HepG2 (cell line): Measurements from ENCODE around the gene SPATA25. TPM values are rescaled to one million over a fixed set of nuclear protein-coding genes. Genes with fewer than 3 reads are reported as not detected.

Source experiments
- CBX5 ChIP-seq: sonication (generic); formaldehyde crosslinking; IDR thresholded peaks from 2 replicates; pipeline ENCODE4 v1.4.0; 2020; ENCODE audit warnings: missing genetic modification reagents, borderline replicate concordance
- FOXP4 ChIP-seq: sonication (generic); formaldehyde crosslinking; IDR thresholded peaks from 2 replicates; pipeline ENCODE4 v1.4.0; 2020; ENCODE audit warnings: missing genetic modification reagents
- GMEB1 ChIP-seq: sonication (generic); formaldehyde crosslinking; IDR thresholded peaks from 2 replicates; pipeline ENCODE4 v1.5.1; 2020; ENCODE audit warnings: missing genetic modification reagents, mild to moderate bottlenecking, borderline replicate concordance
- HMG20A ChIP-seq: IDR thresholded peaks from 2 replicates; pipeline ENCODE4 v1.6.1; 2016; ENCODE audit warnings: borderline replicate concordance
- MAFK ChIP-seq, 2 experiments: IDR thresholded peaks in 1 of 2; conservative IDR thresholded peaks in 1 of 2; 2 replicates each; pipeline ENCODE4 v1.6.1; 2011; ENCODE audit warnings: improper control_type of control experiment in 2 of 2, low read length in 2 of 2
- MAZ ChIP-seq, 2 experiments: sonication (generic) in 1 of 2; formaldehyde crosslinking in 1 of 2; IDR thresholded peaks; 2 replicates each; pipeline versions ENCODE4 v1.5.0 to v1.6.1; 2012 to 2020; ENCODE audit warnings: low read depth in 2 of 2, mild to moderate bottlenecking in 2 of 2, borderline replicate concordance in 1 of 2, improper control_type of control experiment in 1 of 2, low read length in 1 of 2, missing genetic modification reagents in 1 of 2, moderate library complexity in 1 of 2
- PHF5A ChIP-seq: IDR thresholded peaks from one replicate; pipeline ENCODE4 v1.6.1; 2018; ENCODE audit warnings: low read depth, missing genetic modification reagents; ENCODE audit not compliant: unreplicated experiment
- POLR2AphosphoS5 ChIP-seq: IDR thresholded peaks from 2 replicates; pipeline ENCODE4 v1.6.1; 2012; ENCODE audit warnings: low read depth, low read length
- PPARG ChIP-seq: conservative IDR thresholded peaks from 2 replicates; pipeline ENCODE4 v1.6.1; 2016; ENCODE audit warnings: missing biosample characterization, missing genetic modification reagents
- PREB ChIP-seq: sonication (generic); formaldehyde crosslinking; IDR thresholded peaks from 2 replicates; pipeline ENCODE4 v1.4.0; 2020; ENCODE audit warnings: missing genetic modification reagents
- SNAPC4 ChIP-seq: sonication (generic); formaldehyde crosslinking; IDR thresholded peaks from 2 replicates; pipeline ENCODE4 v1.4.0; 2020; ENCODE audit warnings: mild to moderate bottlenecking, missing genetic modification reagents
- ZBTB2 ChIP-seq: sonication (generic); formaldehyde crosslinking; IDR thresholded peaks from 2 replicates; pipeline ENCODE4 v1.8.0; 2022; ENCODE audit warnings: low read depth, missing genetic modification reagents
- ZBTB26 ChIP-seq: IDR thresholded peaks from 2 replicates; pipeline ENCODE4 v1.6.1; 2016; ENCODE audit warnings: missing compliant biosample characterization, missing genetic modification reagents, borderline replicate concordance
- ZNF883 ChIP-seq: sonication (generic); formaldehyde crosslinking; IDR thresholded peaks from 2 replicates; pipeline ENCODE4 v1.5.1; 2020; ENCODE audit warnings: mild to moderate bottlenecking, missing genetic modification reagents; ENCODE audit errors: not compliant biosample characterization
- polyA plus RNA-seq, 8 experiments: library from polyadenylated mRNA; depleted of rRNA in 3 of 8; stranded (reverse) in 7 of 8; unstranded in 1 of 8; fragments of >200 nt; fragmentation: Illumina TruSeq in 4 of 8; extraction: Trizol in 4 of 8; gene quantifications; 2 replicates each; pipeline versions ENCODE4 v1.2.1 to v1.2.3, GENCODE V29; 2011 to 2016; ENCODE audit warnings: low read depth in 4 of 8, missing spikeins in 1 of 8, mixed read lengths in 1 of 8; ENCODE audit not compliant: insufficient read depth in 1 of 8
- total RNA-seq, 5 experiments: library from RNA; depleted of rRNA; stranded (reverse); fragments of >200 nt; fragmentation: Illumina TruSeq; extraction: Trizol; gene quantifications; 2 replicates each; pipeline ENCODE4 v1.2.3, GENCODE V29; 2016; ENCODE audit warnings: low read depth in 1 of 5

The SPATA25 gene
- total and polyA plus RNA-seq, 2 of the 13 experiments (the other 11 are each of a cell fraction or from before 2014, with no cell fraction given), result 4.8 to 7.6 TPM

GRCh38 chr20:45933266-45934045 lies 46.0 kb upstream of the SPATA25 start (continued):
- TF ChIP-seq ZBTB26 (CRISPR knock-in tag) (no peak; the same call in 1 of the 2 replicates), MAFK (conservative IDR thresholded peaks at IDR 0.05 in 1 of 2, IDR thresholded peaks at IDR 0.05 in 1 of 2; ENCODE audit: low read length in 2 of 2) (no peak), GMEB1 (no peak), CBX5 (CRISPR knock-in tag) (peak; percentile 88; the same call in 1 of the 2 replicates), ZBTB2 (CRISPR knock-in tag) (peak; percentile 46; the same call in 1 of the 2 replicates), PREB (CRISPR knock-in tag) (no peak), PPARG (CRISPR knock-in tag) (peak; percentile 39), POLR2AphosphoS5 (peak; percentile 68), MAZ (IDR thresholded peaks at IDR 0.05; ENCODE audit: borderline replicate concordance, low read depth, low read length) (no peak), MAZ (CRISPR knock-in tag; IDR thresholded peaks at IDR 0.05; ENCODE audit: low read depth) (no peak), PHF5A (peak; percentile 76), ZNF883 (CRISPR knock-in tag) (no peak), FOXP4 (peak; percentile 65), SNAPC4 (CRISPR knock-in tag) (no peak), HMG20A (CRISPR knock-in tag) (no peak)
